HG02981 (cell line): ENCODE measurements around the gene PLAAT3.
"Not testable (repeated sequence)": the region's sequence is repeated elsewhere in the genome, so short reads cannot be mapped to it uniquely, and the experiment has no call there.

Experiments
- ATAC-seq: cut with Tn5 transposase; IDR thresholded peaks from one replicate; pipeline ENCODE4 v1.9.1; 2021; ENCODE audit warnings: mild to moderate bottlenecking, moderate library complexity; ENCODE audit not compliant: unreplicated experiment

Gene PLAAT3

GRCh38 chr11:63609971-63610580 lies 4.2 kb downstream of the PLAAT3 start:
- no peak for ATAC-seq

- no peak for ATAC-seq
These were observed 4.7 kb downstream of the PLAAT3 start for GRCh38 chr11:63609536-63609935.

GRCh38 chr11:63608353-63609345 lies 5.6 kb downstream of the PLAAT3 start:
- no peak for ATAC-seq

GRCh38 chr11:63603180-63603518 lies 11.1 kb downstream of the PLAAT3 start:
- no peak for ATAC-seq

GRCh38 chr11:63602290-63603179 lies 11.7 kb downstream of the PLAAT3 start:
- ATAC-seq = not testable (repeated sequence)

GRCh38 chr11:63599211-63600122 lies 14.8 kb downstream of the PLAAT3 start:
- ATAC-seq = no peak

GRCh38 chr11:63598556-63598955 lies 15.7 kb downstream of the PLAAT3 start:
- no peak for ATAC-seq

- ATAC-seq = no peak
These were observed 18.9 kb downstream of the PLAAT3 start for GRCh38 chr11:63595296-63595695.

GRCh38 chr11:63592975-63593395 lies 21.2 kb downstream of the PLAAT3 start:
- ATAC-seq = no peak

GRCh38 chr11:63590024-63590788 lies 24.0 kb downstream of the PLAAT3 start:
- ATAC-seq = no peak

- no peak for ATAC-seq
These were observed 25.2 kb downstream of the PLAAT3 start for GRCh38 chr11:63589000-63589399.

GRCh38 chr11:63586451-63587166 lies 27.6 kb downstream of the PLAAT3 start:
- no peak for ATAC-seq

- no peak for ATAC-seq
These were observed 30.9 kb downstream of the PLAAT3 start for GRCh38 chr11:63583357-63583677.

GRCh38 chr11:63581224-63581623 lies 33.0 kb downstream of the PLAAT3 start:
- not testable (repeated sequence) for ATAC-seq

GRCh38 chr11:63578882-63579281 lies 35.4 kb downstream of the PLAAT3 start:
- ATAC-seq = not testable (repeated sequence)

- no peak for ATAC-seq
These were observed 39.2 kb downstream of the PLAAT3 start for GRCh38 chr11:63574856-63575602.

GRCh38 chr11:63573881-63574855 lies 40.1 kb downstream of the PLAAT3 start:
- peak; percentile 54 for ATAC-seq
